Measurements from ENCODE around the gene USH2A. TPM values are rescaled to one million over a fixed set of nuclear protein-coding genes. Genes with fewer than 3 reads are reported as not detected.

Gene USH2A
- polyA plus RNA-seq, 1 donor from 2014 or later: 0.17 TPM

DNA sequence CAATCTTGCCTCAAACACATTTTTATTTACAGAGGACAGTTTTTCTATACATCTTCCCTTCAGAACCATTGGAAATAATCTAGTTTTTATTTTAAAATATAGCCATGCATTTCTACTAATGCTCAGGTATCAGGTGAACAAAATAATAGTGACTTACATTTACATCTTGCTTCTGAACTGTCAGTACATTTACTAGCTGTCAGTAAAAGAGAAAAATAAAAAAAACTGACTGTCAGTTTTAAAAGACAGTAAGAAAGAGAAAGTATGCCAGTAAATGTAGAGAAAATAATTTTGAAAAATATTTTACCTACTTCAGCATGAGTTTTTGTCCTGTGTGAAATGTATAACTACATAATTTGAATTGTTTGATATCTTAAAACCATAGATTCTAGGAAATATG lies 33.5 kb downstream of the USH2A start:
- no peaks in the 10 kb centered on the region for H3K79me2 ChIP-seq (replicated peaks; ENCODE audit: insufficient read depth, low read length)
- no peaks in the 10 kb centered on the region for H4K20me1 ChIP-seq (ENCODE audit: insufficient read depth)
- TF ChIP-seq TAF1 (IDR thresholded peaks at IDR 0.05; ENCODE audit: low read depth) (no peak), POLR2AphosphoS5 (IDR thresholded peaks at IDR 0.05) (peak; percentile 31), EP300 (conservative IDR thresholded peaks at IDR 0.05; ENCODE audit: poor library complexity, severe bottlenecking) (peak; percentile 92), EZH2 (IDR thresholded peaks at IDR 0.05; ENCODE audit: borderline replicate concordance, insufficient read depth, low read length, poor library complexity, severe bottlenecking) (no peak), MXI1 (conservative IDR thresholded peaks at IDR 0.05; ENCODE audit: poor library complexity, severe bottlenecking) (no peak), SMC3 (conservative IDR thresholded peaks at IDR 0.05; ENCODE audit: poor library complexity) (no peak), RAD21 (conservative IDR thresholded peaks at IDR 0.05) (no peak)
- TF ChIP-seq, protein P1, sequence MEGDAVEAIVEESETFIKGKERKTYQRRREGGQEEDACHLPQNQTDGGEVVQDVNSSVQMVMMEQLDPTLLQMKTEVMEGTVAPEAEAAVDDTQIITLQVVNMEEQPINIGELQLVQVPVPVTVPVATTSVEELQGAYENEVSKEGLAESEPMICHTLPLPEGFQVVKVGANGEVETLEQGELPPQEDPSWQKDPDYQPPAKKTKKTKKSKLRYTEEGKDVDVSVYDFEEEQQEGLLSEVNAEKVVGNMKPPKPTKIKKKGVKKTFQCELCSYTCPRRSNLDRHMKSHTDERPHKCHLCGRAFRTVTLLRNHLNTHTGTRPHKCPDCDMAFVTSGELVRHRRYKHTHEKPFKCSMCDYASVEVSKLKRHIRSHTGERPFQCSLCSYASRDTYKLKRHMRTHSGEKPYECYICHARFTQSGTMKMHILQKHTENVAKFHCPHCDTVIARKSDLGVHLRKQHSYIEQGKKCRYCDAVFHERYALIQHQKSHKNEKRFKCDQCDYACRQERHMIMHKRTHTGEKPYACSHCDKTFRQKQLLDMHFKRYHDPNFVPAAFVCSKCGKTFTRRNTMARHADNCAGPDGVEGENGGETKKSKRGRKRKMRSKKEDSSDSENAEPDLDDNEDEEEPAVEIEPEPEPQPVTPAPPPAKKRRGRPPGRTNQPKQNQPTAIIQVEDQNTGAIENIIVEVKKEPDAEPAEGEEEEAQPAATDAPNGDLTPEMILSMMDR (IDR thresholded peaks at IDR 0.05; ENCODE audit: poor library complexity, severe bottlenecking): no peak
- TF ChIP-seq, protein P2, sequence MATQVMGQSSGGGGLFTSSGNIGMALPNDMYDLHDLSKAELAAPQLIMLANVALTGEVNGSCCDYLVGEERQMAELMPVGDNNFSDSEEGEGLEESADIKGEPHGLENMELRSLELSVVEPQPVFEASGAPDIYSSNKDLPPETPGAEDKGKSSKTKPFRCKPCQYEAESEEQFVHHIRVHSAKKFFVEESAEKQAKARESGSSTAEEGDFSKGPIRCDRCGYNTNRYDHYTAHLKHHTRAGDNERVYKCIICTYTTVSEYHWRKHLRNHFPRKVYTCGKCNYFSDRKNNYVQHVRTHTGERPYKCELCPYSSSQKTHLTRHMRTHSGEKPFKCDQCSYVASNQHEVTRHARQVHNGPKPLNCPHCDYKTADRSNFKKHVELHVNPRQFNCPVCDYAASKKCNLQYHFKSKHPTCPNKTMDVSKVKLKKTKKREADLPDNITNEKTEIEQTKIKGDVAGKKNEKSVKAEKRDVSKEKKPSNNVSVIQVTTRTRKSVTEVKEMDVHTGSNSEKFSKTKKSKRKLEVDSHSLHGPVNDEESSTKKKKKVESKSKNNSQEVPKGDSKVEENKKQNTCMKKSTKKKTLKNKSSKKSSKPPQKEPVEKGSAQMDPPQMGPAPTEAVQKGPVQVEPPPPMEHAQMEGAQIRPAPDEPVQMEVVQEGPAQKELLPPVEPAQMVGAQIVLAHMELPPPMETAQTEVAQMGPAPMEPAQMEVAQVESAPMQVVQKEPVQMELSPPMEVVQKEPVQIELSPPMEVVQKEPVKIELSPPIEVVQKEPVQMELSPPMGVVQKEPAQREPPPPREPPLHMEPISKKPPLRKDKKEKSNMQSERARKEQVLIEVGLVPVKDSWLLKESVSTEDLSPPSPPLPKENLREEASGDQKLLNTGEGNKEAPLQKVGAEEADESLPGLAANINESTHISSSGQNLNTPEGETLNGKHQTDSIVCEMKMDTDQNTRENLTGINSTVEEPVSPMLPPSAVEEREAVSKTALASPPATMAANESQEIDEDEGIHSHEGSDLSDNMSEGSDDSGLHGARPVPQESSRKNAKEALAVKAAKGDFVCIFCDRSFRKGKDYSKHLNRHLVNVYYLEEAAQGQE (IDR thresholded peaks at IDR 0.05; ENCODE audit: borderline replicate concordance): no peak
- H3K9me2 ChIP-seq (ENCODE audit: insufficient read depth, low read length): no peaks in the 10 kb centered on the region
- peak overlapping the region; percentile 48 for H3K27ac ChIP-seq (ENCODE audit: low read length)
- H3K9me3 ChIP-seq (ENCODE audit: low read length): no peaks in the 10 kb centered on the region
- H3F3A ChIP-seq (ENCODE audit: insufficient read depth, low read length, poor library complexity, severe bottlenecking): no peaks in the 10 kb centered on the region
- no peaks in the 10 kb centered on the region for H3K36me3 ChIP-seq (ENCODE audit: insufficient read depth, low read length)
- H3K27me3 ChIP-seq (ENCODE audit: insufficient read depth, low read depth, low read length): no peaks in the 10 kb centered on the region
- H3K4me2 ChIP-seq (ENCODE audit: low read length): no peak overlapping the region
- no peak overlapping the region for H3K9ac ChIP-seq (ENCODE audit: low read length)
- H2AFZ ChIP-seq (ENCODE audit: low read depth, low read length): no peak overlapping the region
- no peak overlapping the region for H3K4me3 ChIP-seq (ENCODE audit: low read length)

DNA sequence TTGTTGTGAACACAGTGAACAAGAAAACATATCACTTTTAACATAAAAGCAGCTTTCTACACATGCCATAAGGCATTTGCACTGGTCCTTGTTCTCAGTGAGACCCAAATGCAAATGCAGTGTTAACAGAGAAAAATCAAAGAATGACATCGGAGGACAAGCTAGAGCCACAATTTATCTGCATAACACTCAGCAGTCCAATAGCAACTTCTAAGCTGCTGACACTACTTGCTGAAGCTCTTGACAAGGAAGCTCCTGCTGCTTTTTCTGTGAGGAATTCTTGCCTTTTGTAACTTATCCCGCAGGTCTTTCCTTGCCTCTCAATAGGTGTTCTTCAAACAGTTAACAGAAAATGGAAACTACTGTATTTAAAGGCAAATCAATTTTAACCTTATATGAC lies 34.7 kb downstream of the USH2A start:
- Histone ChIP-seq H3K4me2 (ENCODE audit: low read length) (no peak overlapping the region), H3K9me3 (ENCODE audit: low read length) (no peaks in the 10 kb centered on the region), H3K9me2 (ENCODE audit: insufficient read depth, low read length) (no peaks in the 10 kb centered on the region), H3K27me3 (ENCODE audit: insufficient read depth, low read depth, low read length) (no peaks in the 10 kb centered on the region), H3F3A (ENCODE audit: insufficient read depth, low read length, poor library complexity, severe bottlenecking) (no peaks in the 10 kb centered on the region), H3K9ac (ENCODE audit: low read length) (no peak overlapping the region), H2AFZ (ENCODE audit: low read depth, low read length) (no peak overlapping the region), H4K20me1 (ENCODE audit: insufficient read depth) (no peaks in the 10 kb centered on the region), H3K27ac (ENCODE audit: low read length) (no peak overlapping the region), H3K4me3 (ENCODE audit: low read length) (no peak overlapping the region), H3K79me2 (replicated peaks; ENCODE audit: insufficient read depth, low read length) (no peaks in the 10 kb centered on the region), H3K36me3 (ENCODE audit: insufficient read depth, low read length) (no peaks in the 10 kb centered on the region)
- TF ChIP-seq POLR2AphosphoS5 (IDR thresholded peaks at IDR 0.05) (peak; percentile 33), TAF1 (IDR thresholded peaks at IDR 0.05; ENCODE audit: low read depth) (no peak), EP300 (conservative IDR thresholded peaks at IDR 0.05; ENCODE audit: poor library complexity, severe bottlenecking) (no peak)

DNA sequence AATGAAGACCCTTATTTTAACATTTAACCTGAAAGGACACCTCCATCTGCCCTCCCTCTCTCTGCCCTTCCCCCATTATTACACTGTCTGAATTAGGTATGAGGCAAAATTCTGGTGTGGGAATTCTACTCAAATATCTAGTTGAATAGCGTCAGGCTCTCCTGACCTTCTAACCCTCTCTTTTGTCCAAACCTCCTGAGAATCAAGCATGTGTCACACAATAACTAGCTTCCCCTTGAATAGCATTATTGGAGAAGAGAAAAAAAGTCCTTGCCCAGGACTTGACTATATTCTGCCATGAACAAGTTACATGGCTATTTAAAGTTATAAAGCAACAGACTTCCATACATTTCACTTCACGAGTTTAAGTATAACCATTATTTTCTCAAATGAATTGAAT lies 35.5 kb downstream of the USH2A start:
- Histone ChIP-seq H3K9me3 (ENCODE audit: low read length) (no peaks in the 10 kb centered on the region), H3K27ac (ENCODE audit: low read length) (no peak overlapping the region), H3K79me2 (replicated peaks; ENCODE audit: insufficient read depth, low read length) (no peaks in the 10 kb centered on the region), H3F3A (ENCODE audit: insufficient read depth, low read length, poor library complexity, severe bottlenecking) (no peaks in the 10 kb centered on the region), H4K20me1 (ENCODE audit: insufficient read depth) (no peaks in the 10 kb centered on the region), H3K9ac (ENCODE audit: low read length) (no peak overlapping the region), H3K4me3 (ENCODE audit: low read length) (no peak overlapping the region), H3K36me3 (ENCODE audit: insufficient read depth, low read length) (no peaks in the 10 kb centered on the region), H2AFZ (ENCODE audit: low read depth, low read length) (no peak overlapping the region), H3K4me2 (ENCODE audit: low read length) (no peak overlapping the region), H3K9me2 (ENCODE audit: insufficient read depth, low read length) (no peaks in the 10 kb centered on the region), H3K27me3 (ENCODE audit: insufficient read depth, low read depth, low read length) (no peaks in the 10 kb centered on the region)
- TF ChIP-seq POLR2AphosphoS5 (IDR thresholded peaks at IDR 0.05) (no peak), EP300 (conservative IDR thresholded peaks at IDR 0.05; ENCODE audit: poor library complexity, severe bottlenecking) (no peak), EZH2 (IDR thresholded peaks at IDR 0.05; ENCODE audit: borderline replicate concordance, insufficient read depth, low read length, poor library complexity, severe bottlenecking) (no peak), TAF1 (IDR thresholded peaks at IDR 0.05; ENCODE audit: low read depth) (no peak)
- TF ChIP-seq, protein P2 (IDR thresholded peaks at IDR 0.05; ENCODE audit: borderline replicate concordance): no peak
- TF ChIP-seq, protein P1 (IDR thresholded peaks at IDR 0.05; ENCODE audit: poor library complexity, severe bottlenecking): no peak
